Central memory CD4-positive, alpha-beta T cell (primary cell): Measurements from ENCODE around the gene OR1D5.
"Not testable (repeated sequence)": the region's sequence is repeated elsewhere in the genome, so short reads cannot be mapped to it uniquely, and the experiment has no call there.

Source experiments
- DNase-seq: peaks from one replicate; pipeline ENCODE4 v3.0.0; 2022

OR1D5 gene

DNA sequence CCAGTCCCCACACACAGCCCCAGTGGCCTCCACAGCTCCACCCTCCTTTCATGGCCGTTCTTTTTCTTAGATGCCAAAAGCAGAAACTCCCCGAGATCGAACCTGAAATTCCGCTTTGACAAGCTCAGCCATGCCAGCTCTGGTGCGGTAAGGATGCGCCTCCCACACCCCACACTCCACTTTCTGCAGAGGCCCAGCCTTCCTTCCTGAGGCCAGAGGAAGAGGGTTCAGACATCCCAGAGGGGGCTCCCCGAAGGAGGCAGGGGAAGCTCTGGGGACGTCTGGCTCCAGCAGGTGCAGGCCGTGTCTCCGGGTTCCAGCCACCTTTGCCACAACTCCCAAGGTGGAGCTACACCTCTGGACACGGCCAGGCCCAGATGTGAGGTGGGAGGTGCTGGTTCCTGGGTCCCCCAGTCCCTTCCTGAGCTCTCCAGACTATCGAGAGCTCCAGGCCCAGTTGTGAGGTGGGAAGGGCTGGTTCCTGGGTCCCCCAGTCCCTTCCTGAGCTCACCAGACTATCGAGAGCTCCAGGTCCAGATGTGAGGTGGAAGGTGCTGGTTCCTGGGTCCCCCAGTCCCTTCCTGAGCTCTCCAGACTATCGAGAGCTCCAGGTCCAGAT lies 32.4 kb downstream of the OR1D5 start:
- DNase-seq = not testable (repeated sequence)

DNA sequence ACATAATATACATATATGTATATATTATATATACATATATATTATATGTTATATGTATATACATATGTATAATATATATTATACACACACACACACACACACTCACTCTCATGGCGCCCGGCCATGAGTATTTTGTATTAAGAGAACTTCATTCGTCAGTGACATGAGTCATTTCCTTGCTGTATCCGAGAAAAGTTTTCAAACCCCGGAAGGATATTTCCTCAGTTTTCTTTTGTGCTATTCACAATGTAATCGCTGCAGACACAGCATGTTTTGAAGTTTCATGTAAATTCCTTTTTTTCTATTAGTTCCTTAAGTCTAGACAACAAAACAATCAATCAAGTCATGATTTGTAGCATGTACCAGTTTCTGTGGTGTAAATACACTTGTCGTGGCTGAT lies 33.3 kb downstream of the OR1D5 start:
- DNase-seq = no peak

DNA sequence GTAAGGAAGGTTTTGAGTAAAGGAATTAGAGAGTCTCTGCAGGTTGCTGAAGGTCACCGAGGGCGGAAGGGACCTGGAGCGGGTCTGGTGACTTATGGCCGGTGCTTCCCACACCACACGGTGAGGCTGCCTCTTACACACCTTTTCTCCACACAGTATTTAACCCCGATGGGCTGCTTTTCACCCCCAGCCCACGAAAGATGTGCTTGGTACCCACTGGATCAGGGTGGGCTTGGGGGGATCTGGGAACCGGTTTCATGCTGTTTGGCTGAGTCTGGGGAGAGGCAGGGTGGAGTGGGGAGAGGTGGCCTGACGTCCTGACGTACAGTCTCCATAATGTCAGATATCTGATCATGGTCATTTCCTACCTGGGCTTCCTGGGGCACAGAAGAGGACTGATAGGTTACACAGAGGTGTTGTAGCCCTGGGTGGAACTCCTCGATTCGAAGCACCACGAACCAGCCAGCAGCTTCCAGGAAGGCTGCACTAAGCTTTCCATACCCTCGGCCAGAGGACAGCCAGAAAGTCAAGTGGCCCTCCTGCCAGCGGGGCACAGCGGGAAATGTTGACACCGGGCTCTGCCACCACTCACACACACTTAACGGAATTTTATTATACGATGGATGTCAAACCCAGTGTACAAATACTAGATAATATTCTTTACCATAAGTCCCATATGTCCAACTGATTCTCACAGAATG lies 34.0 kb downstream of the OR1D5 start:
- no peak for DNase-seq

DNA sequence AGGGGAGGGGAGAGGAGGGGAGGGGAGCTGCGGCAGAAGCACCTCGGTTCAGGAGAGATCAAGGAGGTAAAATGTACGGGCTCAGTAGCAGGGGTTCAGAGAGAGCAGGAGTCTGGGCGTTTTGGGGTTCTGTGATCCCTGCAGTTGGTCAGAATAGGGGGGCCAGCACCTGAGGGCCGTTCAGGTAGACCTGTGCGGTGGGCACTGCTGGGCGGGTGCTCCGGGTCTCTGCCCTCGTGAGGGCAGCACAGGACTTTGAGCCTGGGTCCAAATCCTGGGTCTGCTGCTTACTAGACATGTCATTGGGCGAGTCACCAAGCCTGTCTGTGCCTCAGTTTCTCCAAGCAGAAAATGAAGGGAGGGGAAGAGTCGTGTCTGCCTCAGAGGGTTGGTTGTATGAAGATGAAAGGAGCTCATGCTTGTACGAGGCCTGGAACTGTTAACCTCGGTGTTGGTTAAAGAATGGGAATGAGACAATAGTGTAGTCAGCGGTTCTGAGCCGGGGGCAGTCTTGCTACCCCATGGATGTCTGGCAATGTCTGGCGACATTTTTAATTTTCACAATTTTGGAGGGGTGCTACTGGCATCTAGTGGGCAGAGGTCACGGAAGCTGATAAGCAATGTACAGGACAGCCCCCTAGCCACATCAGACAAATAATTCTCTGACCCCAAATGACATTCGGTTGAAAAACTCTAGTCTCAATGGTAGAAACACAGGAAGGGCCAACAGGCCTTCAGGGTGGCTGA lies 35.4 kb downstream of the OR1D5 start:
- DNase-seq = no peak

DNA sequence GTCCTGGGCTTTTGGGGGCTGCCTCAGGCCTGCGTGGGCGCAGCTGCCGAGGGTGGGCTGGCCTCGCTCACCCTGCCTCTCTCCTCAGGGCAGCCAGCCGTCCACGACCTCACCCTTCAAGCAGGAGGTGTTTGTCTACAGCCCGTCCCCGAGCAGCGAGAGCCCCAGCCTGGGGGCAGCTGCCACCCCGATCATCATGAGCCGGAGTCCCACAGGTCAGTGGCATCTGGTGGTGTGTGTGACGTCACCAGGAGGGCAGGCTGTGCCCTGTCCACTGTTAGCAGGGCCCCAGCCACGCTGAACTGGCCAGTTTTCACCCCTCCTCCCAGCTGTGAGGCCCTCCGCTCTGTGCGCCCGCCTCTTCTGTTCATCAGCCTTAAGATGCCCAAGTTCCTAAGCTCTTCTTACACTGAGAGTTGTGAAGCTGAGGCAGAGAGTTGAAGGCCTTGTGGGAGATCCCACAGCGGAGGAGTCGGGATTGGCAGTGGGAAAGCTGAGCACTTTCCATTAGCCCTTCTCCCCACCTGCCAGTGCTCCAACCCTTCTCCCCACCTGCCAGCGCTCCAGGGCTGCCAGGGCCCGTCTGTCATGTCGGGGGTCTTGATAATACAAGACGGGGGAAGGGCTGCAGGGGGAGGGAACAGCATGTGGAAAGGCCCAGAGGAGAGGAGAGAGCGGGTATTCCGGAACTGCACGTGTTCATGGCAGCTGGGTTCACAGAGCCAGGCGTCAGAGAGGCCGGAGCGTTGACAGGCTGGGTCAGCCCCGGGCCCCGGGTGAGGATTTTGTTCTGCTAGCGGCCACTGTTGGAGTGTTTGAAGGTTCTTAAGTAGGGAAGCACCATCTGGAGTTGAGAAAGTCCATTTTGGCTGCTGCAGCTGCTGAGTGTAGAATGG lies 36.3 kb downstream of the OR1D5 start:
- no peak for DNase-seq

DNA sequence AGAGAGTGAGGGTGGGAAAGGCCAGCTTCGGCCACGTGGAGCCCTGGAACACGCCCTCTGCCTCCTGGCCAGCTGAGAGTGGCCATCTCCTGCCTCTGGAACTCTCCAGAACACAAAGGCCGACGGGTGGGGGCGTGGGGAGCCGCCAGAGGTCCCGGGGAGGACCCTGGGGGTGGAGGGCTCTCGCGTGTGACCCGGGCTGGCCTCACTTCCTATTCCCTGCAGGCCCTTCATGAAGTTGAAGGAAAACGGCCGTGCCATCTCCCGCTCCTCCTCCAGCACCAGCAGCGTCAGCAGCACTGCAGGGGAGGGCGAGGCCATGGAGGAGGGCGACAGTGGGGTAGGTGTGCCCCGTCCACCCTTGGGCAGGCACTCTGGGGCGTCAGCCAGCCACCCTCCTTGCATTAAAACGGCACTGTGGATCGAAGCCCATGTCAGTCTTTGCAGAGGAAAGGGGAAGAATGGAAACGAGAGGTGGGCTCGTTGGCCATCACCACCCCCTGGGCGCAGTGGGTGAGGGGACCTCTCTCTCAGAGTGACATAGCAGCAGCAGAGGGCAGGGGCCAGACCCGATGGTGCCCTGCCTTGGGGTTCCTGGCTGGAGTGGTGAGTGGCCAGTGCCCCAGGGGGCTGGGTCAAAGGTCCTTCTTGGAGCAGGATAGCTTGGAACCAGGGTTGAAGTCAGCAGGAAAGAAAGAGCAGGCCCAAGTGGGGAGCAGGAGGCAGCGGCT lies 37.1 kb downstream of the OR1D5 start:
- DNase-seq = no peak

DNA sequence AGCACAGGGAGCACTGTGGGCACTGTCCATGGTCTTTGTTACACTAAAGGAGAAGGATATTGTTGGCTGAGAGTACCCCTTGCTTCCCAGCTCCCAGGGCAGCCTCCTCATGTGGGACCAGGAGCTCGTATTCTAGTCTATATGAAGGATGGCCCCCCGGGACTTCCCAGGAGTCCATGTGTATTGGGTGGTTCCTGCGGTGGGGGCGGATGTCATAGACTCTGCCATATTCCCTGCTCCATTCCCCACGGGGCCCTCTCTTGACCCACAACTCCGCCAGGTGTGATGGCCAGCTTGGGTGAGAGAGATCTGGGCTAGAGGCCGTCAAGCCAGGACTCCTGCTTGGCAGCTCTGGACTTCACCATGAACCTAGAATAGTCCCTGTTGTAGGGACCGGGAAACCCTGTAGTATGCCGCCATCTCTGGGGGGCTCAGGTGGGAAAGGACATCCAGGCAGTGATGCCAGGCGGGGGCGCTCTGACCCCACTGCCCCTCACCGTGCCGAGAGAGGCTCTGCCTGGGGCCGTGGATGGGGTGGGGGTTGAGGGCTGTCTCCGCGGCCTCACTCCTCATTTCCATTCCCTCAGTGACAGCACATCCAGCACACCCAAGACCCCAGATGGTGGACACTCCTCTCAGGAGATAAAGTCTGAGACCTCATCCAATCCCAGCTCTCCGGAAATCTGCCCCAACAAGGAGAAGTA lies 37.8 kb downstream of the OR1D5 start:
- no peak for DNase-seq

DNA sequence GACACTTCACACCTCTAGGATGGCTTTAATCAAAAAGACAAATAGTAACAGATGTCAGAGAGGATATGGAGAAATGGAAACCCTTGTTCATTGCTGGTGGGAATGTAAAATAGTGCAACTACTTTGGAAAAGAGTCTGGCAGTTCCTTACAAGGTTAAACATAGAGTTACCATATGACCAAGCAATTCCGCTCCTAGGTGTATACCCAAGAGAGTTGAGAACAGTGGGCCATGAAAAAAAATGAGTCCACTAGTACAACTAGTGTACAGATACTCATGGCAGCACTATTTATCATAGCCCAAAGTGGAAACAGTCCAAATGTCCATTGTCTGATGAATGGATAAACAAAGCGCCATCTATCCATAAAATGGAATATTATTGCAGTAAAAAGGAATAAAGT lies 39.1 kb downstream of the OR1D5 start:
- DNase-seq = no peak

DNA sequence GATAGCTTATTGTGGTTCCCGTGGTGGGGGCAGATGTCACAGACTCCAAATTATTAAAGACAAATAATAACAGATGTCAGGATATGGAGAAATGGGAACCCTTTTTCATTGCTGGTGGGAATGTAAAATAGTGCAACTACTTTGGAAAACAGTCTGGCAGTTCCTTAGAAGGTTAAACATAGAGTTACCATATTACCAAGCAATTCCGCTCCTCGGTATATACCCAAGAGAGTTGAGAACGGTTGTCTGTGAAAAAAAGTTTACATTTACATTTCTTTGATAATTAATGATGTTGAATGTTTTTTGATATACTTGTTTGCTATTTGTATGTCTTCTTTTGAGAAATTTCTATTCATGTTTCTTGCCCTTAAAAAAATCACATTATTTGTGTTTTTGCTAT lies 41.2 kb downstream of the OR1D5 start:
- DNase-seq = no peak

DNA sequence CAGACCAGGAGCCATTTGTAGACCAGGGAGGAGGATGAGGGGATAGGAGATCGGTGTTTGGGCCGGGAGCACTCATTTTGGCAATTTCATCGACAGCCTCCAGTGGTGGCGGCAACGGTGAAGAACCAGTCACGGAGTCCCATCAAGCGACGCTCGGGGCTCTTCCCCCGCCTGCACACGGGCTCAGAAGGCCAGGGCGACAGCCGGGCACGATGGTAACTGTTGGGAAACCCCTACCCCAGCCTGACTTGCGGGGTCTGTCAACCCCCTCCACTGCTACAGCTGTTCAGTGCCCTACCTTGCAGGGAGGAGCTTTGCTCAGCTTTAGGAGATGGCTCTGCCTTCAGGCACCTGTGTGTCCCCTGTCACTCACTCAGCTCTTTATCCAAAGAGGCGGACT lies 43.0 kb downstream of the OR1D5 start:
- no peak for DNase-seq

DNA sequence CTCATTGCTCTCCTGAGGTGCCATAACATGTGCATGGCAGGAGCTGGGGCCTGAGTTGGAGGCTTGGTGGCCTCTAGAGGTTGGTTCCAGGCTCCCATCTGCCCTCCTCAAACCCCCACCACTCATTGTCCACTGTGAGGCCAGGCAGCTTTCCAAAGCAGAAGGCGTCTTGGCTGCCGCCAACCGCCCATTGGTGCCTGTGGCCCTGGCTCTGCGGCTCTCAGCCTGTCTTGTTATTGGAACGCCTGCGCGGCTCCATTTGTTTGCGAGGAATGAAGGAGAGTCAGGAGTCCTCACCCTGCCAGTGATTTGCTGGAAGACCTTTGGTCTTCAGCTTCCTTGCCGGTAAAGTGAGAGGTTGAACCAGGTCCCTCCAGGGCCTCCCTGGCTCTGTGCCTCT lies 43.6 kb downstream of the OR1D5 start:
- DNase-seq = no peak

DNA sequence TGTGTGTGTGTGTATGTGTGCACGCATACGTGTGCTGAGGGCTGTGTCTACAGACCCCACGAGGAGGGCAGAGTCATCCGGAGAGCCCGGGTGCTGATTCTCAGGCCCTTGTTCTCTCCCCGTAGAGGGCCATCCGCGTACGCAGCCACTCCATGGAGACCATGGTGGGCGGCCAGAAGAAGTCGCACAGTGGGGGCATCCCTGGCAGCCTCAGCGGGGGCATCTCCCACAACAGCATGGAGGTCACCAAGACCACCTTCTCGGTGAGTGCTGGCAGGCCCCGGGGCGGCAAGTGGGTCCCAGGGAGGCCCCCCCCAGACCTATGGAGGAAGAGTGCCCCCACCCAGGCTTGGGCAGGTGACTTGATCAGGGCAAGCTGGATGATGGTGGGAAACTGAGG lies 45.5 kb downstream of the OR1D5 start:
- DNase-seq = no peak

DNA sequence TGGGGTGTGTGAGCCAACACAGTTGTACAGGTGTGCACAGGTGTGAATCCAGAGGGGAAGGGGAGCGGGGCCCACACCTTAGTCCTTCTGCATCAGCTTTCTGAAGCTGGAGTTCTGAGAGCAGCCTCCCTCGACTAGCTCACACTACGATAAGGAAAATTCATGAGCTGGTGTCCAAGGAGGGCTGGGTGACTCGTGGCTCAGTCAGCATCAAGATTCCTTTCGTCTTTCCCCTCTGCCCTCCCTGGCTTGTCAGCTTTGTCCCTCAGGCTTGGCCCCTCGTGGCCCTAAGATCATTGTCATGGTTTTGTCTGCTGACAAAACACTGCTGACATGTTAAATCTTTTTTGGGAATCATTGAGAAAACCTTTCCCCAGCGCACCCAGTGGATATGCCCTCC lies 47.5 kb downstream of the OR1D5 start:
- DNase-seq = no peak

DNA sequence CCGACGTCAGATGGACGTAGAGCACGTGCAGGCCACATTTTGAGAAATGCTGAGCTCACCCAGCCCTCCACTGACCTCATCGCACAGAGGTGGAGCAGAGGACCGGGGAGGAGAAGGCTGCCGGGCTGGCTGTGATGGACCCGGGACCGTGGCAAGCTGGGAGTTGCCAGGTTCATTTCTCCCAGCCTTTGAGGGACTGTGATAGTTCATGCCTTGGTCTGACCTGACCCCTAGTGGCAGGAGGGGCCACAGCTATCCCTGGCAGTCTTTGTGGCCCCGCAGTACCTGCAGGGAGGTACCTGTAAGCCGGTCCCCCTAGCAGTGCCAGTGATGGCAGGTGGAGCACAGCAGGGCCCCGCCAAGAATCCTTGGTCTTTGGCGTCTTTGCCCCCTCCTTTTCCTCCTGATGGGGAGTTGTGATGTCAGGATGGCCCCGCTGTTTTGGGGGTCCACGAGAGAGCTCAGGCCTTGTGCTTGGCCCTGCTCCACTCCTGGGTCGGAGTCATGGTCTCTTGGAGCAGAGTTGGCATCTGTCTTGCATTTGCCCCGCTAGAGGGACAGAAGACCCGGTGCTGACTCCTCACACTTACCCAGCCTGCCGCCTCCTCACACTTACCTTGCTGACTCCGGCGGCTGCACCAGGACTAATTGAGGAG lies 50.4 kb downstream of the OR1D5 start:
- DNase-seq = peak; percentile 33
